Activated CD4-positive, CD25-positive, alpha-beta regulatory T cell (primary cell): ENCODE data around the gene HES6.

Experiments
- DNase-seq, 4 experiments: peaks; one replicate each; lab custom pipeline; 2025; lab: John Stamatoyannopoulos, UW

HES6 gene

DNA sequence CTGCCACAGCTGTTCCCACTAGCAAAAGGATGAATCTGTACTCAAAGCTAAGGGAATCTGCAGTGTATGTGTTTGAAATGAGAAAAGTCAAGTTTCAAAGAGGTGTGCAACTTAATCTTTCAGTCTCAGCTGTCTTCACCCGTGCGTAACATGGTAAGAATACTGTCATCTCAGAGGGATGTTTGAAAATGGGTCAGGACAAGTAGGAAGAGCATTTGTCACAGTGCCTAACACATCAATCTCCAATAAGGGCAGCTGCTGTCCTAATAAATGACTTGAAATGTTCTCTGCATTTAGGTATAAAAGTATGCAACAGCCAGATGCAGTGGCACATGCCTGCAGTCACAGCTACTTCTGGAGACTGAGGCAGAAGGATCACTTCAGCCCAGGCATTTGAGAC, 49.4 kb downstream of the HES6 start:
- DNase-seq = no peak
